GM12878 (cell line): Measurements from ENCODE around the gene SGCD. TPM values are rescaled to one million over a fixed set of nuclear protein-coding genes. Genes with fewer than 3 reads are reported as not detected.

Experiments used
- ATAC-seq: fragments of 200-7000 bp; cut with Tn5 transposase; 3 replicates; pipeline ENCODE4 v1.9.1; 2020; ENCODE audit warnings: mild to moderate bottlenecking, moderate library complexity
- BruUV-seq: library from RNA; stranded (reverse); fragments of 400-500 nt; replicated peaks from 2 replicates; lab custom pipeline; 2021; lab: Mats Ljungman, UMichigan
- CTCF ChIA-PET: fragments of 300-600 bp; sonication (Branson Sonifier 250); formaldehyde crosslinking; extraction: SDS; loops from one replicate; lab custom pipeline; 2021; ENCODE audit warnings: inconsistent platforms; lab: Yijun Ruan, JAX
- POLR2A ChIA-PET: fragments of 350-600 bp; formaldehyde crosslinking; extraction: SDS; loops from one replicate; lab custom pipeline; 2021; ENCODE audit warnings: inconsistent platforms; lab: Charles Lee
- RAD21 ChIA-PET: fragments of 300-600 bp; sonication (Branson Sonifier 250); formaldehyde crosslinking; loops from one replicate; lab custom pipeline; 2023; ENCODE audit warnings: antibody characterized with exemption; ENCODE audit not compliant: unreplicated experiment; lab: Charles Lee
- SMC1A ChIA-PET: fragments of 300-600 bp; sonication (Branson Sonifier 250); formaldehyde crosslinking; loops from one replicate; lab custom pipeline; 2023; ENCODE audit not compliant: unreplicated experiment, uncharacterized antibody; lab: Charles Lee
- DNase-seq: peaks from one replicate; pipeline ENCODE4 v3.0.0-alpha.2; 2011; ENCODE audit warnings: low read depth, low spot score
- FAIRE-seq: peaks from 3 replicates; lab custom pipeline; 2011; peaks lifted over from hg19 to GRCh38; lab: Jason Lieb, UNC
- H2AFZ ChIP-seq: 2 replicates; pipeline ENCODE4 v1.6.0; 2011; ENCODE audit warnings: low read depth, low read length, control low read depth; ENCODE audit not compliant: control insufficient read depth
- H3K27ac ChIP-seq: 2 replicates; pipeline ENCODE4 v1.5.1; 2011; ENCODE audit warnings: control low read depth; ENCODE audit not compliant: control insufficient read depth, insufficient read depth
- H3K27me3 ChIP-seq, 2 experiments: replicated peaks in 1 of 2; 2 replicates each; pipeline versions ENCODE4 v1.6.0 to v1.6.1; 2011; ENCODE audit warnings: low read length in 1 of 2; ENCODE audit not compliant: control insufficient read depth in 2 of 2, insufficient read depth in 2 of 2
- H3K36me3 ChIP-seq, 2 experiments: 2 replicates each; pipeline ENCODE4 v1.5.1; 2011; ENCODE audit warnings: low read length in 1 of 2; ENCODE audit not compliant: control insufficient read depth in 2 of 2, insufficient read depth in 2 of 2
- H3K4me1 ChIP-seq: 2 replicates; pipeline ENCODE4 v1.6.1; 2011; ENCODE audit warnings: mild to moderate bottlenecking, low read length, moderate library complexity, mixed read lengths; ENCODE audit not compliant: control insufficient read depth, insufficient read depth
- H3K4me2 ChIP-seq: 2 replicates; pipeline ENCODE4 v1.6.0; 2011; ENCODE audit warnings: control low read depth; ENCODE audit not compliant: control insufficient read depth, insufficient read depth
- H3K4me3 ChIP-seq: fragments of 200-600 bp; sonication (generic); 2 replicates; pipeline ENCODE4 v1.5.1; 2016
- H3K79me2 ChIP-seq: 2 replicates; pipeline ENCODE4 v1.6.0; 2011; ENCODE audit warnings: low read length; ENCODE audit not compliant: control insufficient read depth, insufficient read depth
- H3K9ac ChIP-seq: 2 replicates; pipeline ENCODE4 v1.8.0; 2011; ENCODE audit warnings: low read length, control low read depth, mixed read lengths; ENCODE audit not compliant: control insufficient read depth, insufficient read depth
- H3K9me3 ChIP-seq: replicated peaks from 3 replicates; pipeline ENCODE4 v1.5.1; 2011; ENCODE audit warnings: mild to moderate bottlenecking, low read length; ENCODE audit not compliant: control insufficient read depth, insufficient read depth
- H4K20me1 ChIP-seq: 2 replicates; pipeline ENCODE4 v1.6.0; 2011; ENCODE audit not compliant: control insufficient read depth, insufficient read depth
- BMI1 ChIP-seq: fragments of 450-650 bp; IDR thresholded peaks from 2 replicates; pipeline ENCODE4 v1.6.1; 2016; ENCODE audit warnings: mild to moderate bottlenecking, moderate library complexity, borderline replicate concordance
- EED ChIP-seq: sonication (generic); IDR thresholded peaks from 2 replicates; pipeline ENCODE4 v1.6.1; 2016; ENCODE audit warnings: antibody characterized with exemption, low read depth
- HDAC2 ChIP-seq: fragments of 200-600 bp; sonication (generic); IDR thresholded peaks from 2 replicates; pipeline ENCODE4 v1.6.1; 2017
- MTA2 ChIP-seq: fragments of 450-650 bp; IDR thresholded peaks from 2 replicates; pipeline ENCODE4 v1.6.1; 2016; ENCODE audit warnings: low read depth, mild to moderate bottlenecking, moderate library complexity
- MXI1 ChIP-seq: fragments of 150-350 bp; IDR thresholded peaks from 2 replicates; pipeline ENCODE4 v1.6.1; 2011; ENCODE audit warnings: low read depth, mild to moderate bottlenecking, inconsistent platforms, low read length, improper control_type of control experiment
- NFXL1 ChIP-seq: fragments of 450-650 bp; IDR thresholded peaks from 2 replicates; pipeline ENCODE4 v1.6.1; 2017; ENCODE audit warnings: antibody characterized with exemption, mild to moderate bottlenecking, borderline replicate concordance
- NR2C2 ChIP-seq: IDR thresholded peaks from 2 replicates; pipeline ENCODE4 v1.6.1; 2011; ENCODE audit warnings: borderline replicate concordance, low read depth; ENCODE audit not compliant: control insufficient read depth, insufficient read length
- POU2F2 ChIP-seq: IDR thresholded peaks from 3 replicates; pipeline ENCODE4 v1.6.1; 2011; ENCODE audit warnings: low read depth, mild to moderate bottlenecking, low read length, borderline replicate concordance
- RAD21 ChIP-seq: IDR thresholded peaks from 2 replicates; pipeline ENCODE4 v1.6.1; 2011; ENCODE audit warnings: mild to moderate bottlenecking, low read depth, low read length, moderate library complexity; ENCODE audit not compliant: insufficient read depth
- TBL1XR1 ChIP-seq: IDR thresholded peaks from 2 replicates; pipeline ENCODE4 v1.6.1; 2012; ENCODE audit warnings: low read depth, low read length, improper control_type of control experiment
- ZNF622 ChIP-seq: fragments of 450-650 bp; IDR thresholded peaks from 2 replicates; pipeline ENCODE4 v1.6.1; 2017; ENCODE audit warnings: mild to moderate bottlenecking, inconsistent platforms
- WGBS: methylation state at CpG from one replicate; pipeline ENCODE4 v1.1.6; 2016; ENCODE audit warnings: low lambda C conversion rate; ENCODE audit not compliant: insufficient replicate concordance, insufficient coverage; ENCODE audit errors: missing lambda C conversion rate; 5-methylcytosine and 5-hydroxymethylcytosine counted together
- in situ Hi-C: fragments of 300-500 bp; cut with MboI; formaldehyde crosslinking; loops from 9 replicates; pipeline ENCODE4 v1.14.3; 2018; ENCODE audit warnings: mixed read lengths
- intact Hi-C: fragments of 100-400 bp; cut with micrococcal nuclease; formaldehyde crosslinking; loops from one replicate; pipeline ENCODE4 v1.14.2; 2022; ENCODE audit not compliant: unreplicated experiment
- polyA plus RNA-seq, 11 experiments: library from polyadenylated mRNA; depleted of rRNA in 4 of 11; unstranded in 6 of 11; stranded (reverse) in 5 of 11; fragments of >200 nt; fragmentation: Nextera tagmentation in 4 of 11; fragmentation: Illumina TruSeq in 1 of 11; extraction: Ambion mirVana in 4 of 11; extraction: Trizol in 1 of 11; gene quantifications; 1 replicate in 1 of 11; 2 replicates in 10 of 11; pipeline versions ENCODE4 v1.2.1 to v1.2.3, GENCODE V29; 2011 to 2016; ENCODE audit warnings: inconsistent platforms in 2 of 11, missing spikeins in 2 of 11, low read depth in 1 of 11
- total RNA-seq, 4 experiments: library from RNA; depleted of rRNA in 3 of 4; stranded (reverse); fragments of >200 nt in 3 of 4; fragmentation: Illumina TruSeq in 1 of 4; extraction: Trizol in 1 of 4; gene quantifications; 2 replicates each; pipeline versions ENCODE4 v1.2.1 to v1.2.3, GENCODE V29; 2013 to 2021
- TF ChIP-seq, protein P1 (sequence below): IDR thresholded peaks from 2 replicates; pipeline ENCODE4 v1.6.1; 2011; ENCODE audit warnings: low read depth, mild to moderate bottlenecking, low read length, moderate library complexity, borderline replicate concordance; ENCODE audit errors: extremely low read depth

SGCD gene
- total and polyA plus RNA-seq, 10 of the 15 experiments (the other 5 are each of a cell fraction or from before 2014, with no cell fraction given): 0.06 TPM; not detected in 9

DNA sequence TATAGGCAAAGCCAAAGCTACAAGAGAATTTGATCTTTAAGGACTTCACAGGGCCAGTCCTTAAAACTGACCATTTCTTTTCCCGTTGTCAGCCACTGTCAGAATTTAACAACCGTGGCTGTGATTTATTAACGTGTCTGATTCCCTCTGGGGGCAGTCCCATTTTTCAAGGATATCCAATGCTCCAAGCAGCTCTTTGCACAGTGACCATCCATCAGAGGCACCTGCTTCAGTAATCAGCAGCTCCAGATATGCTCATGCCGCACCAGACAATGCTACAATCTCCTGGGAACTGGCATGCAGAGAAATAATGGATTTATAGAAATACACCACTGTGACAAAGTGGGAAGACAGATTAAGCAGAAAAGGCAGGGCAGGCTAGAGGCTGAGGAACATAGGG lies 359.8 kb downstream of the SGCD start:
- Histone ChIP-seq H3K27ac (no peak overlapping the region), H2AFZ (no peak overlapping the region), H3K9ac (no peak overlapping the region), H3K9me3 (no peaks in the 10 kb centered on the region), H3K27me3 (peaks cover 3 to 4% of the 10 kb centered on the region in 2 experiments; a peak in 2 of 4 replicates), H4K20me1 (no peaks in the 10 kb centered on the region), H3K4me1 (no peaks in the 10 kb centered on the region), H3K79me2 (no peaks in the 10 kb centered on the region), H3K36me3 (no peaks in the 10 kb centered on the region), H3K4me3 (no peak overlapping the region), H3K4me2 (no peak overlapping the region)
- FAIRE-seq (no peak), ATAC-seq (no peak)
- 6% methylated on average over 4 of the region's 4 CpGs for WGBS
- in situ Hi-C loops (no loop called here), intact Hi-C loops (no loop called here)
- ChIA-PET POLR2A (no interaction called here), SMC1A (interaction anchor here (1.3 kb wide), 1 partner anchor 242 kb away, joined by 3 read pairs; no protein-coding TSS in a partner anchor), CTCF (interaction anchor here (1.0 to 1.6 kb wide), 2 partner anchors 19 to 445 kb away, joined by 3 read pairs; no protein-coding TSS in a partner anchor), RAD21 (no interaction called here)
- no TSS peak for BruUV-seq
- TF ChIP-seq BMI1 (no peak), NFXL1 (no peak), ZNF622 (no peak), TBL1XR1 (no peak), MTA2 (no peak), POU2F2 (no peak), NR2C2 (no peak), RAD21 (no peak), EED (no peak), HDAC2 (no peak), MXI1 (no peak)
- TF ChIP-seq, protein P1, sequence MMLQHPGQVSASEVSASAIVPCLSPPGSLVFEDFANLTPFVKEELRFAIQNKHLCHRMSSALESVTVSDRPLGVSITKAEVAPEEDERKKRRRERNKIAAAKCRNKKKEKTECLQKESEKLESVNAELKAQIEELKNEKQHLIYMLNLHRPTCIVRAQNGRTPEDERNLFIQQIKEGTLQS: no peak
- TF ChIP-seq, all 136 proteins: peak for 0
- DNase-seq: no peak
